H1 (cell line): ENCODE measurements around the gene ALK. TPM values are rescaled to one million over a fixed set of nuclear protein-coding genes. Genes with fewer than 3 reads are reported as not detected.

Experiments
- BRCA1 ChIP-seq: IDR thresholded peaks from 2 replicates; pipeline ENCODE4 v1.6.1; 2012; ENCODE audit warnings: low read depth, low read length, improper control_type of control experiment
- CBX8 ChIP-seq: fragments of 300-800, 300-1000 bp; sonication (generic); IDR thresholded peaks from 2 replicates; pipeline ENCODE4 v1.7.1; 2016; ENCODE audit warnings: low read depth, low read length, borderline replicate concordance
- GABPA ChIP-seq: IDR thresholded peaks from 2 replicates; pipeline ENCODE4 v1.6.1; 2011; ENCODE audit warnings: mild to moderate bottlenecking, low read length, moderate library complexity, borderline replicate concordance; ENCODE audit not compliant: insufficient read depth
- JUND ChIP-seq: IDR thresholded peaks from 2 replicates; pipeline ENCODE4 v1.6.1; 2011; ENCODE audit warnings: mild to moderate bottlenecking, improper control_type of control experiment, low read length
- POU5F1 ChIP-seq: IDR thresholded peaks from 2 replicates; pipeline ENCODE4 v1.6.1; 2011; ENCODE audit warnings: low read depth, mild to moderate bottlenecking, low read length, moderate library complexity
- SIN3A ChIP-seq, 2 experiments: IDR thresholded peaks in 1 of 2; conservative IDR thresholded peaks in 1 of 2; 2 replicates each; pipeline ENCODE4 v1.6.1; 2011 to 2012; ENCODE audit warnings: low read length in 2 of 2, improper control_type of control experiment in 1 of 2, low read depth in 1 of 2, mild to moderate bottlenecking in 1 of 2
- SIRT6 ChIP-seq: IDR thresholded peaks from one replicate; pipeline ENCODE4 v1.7.1; 2012; ENCODE audit warnings: low read length, inconsistent platforms
- SP2 ChIP-seq: IDR thresholded peaks from 2 replicates; pipeline ENCODE4 v1.6.1; 2012; ENCODE audit warnings: mild to moderate bottlenecking, low read length, inconsistent platforms
- SRF ChIP-seq: IDR thresholded peaks from 2 replicates; pipeline ENCODE4 v1.6.1; 2011; ENCODE audit warnings: mild to moderate bottlenecking, low read depth, low read length, moderate library complexity
- SUZ12 ChIP-seq: fragments of 200-600 bp; sonication (generic); IDR thresholded peaks from 2 replicates; pipeline ENCODE4 v1.6.1; 2012; ENCODE audit warnings: mild to moderate bottlenecking, inconsistent platforms, low read length, moderate library complexity, mixed read lengths
- polyA plus RNA-seq, 7 experiments: library from polyadenylated mRNA; depleted of rRNA in 3 of 7; stranded (reverse) in 5 of 7; unstranded in 2 of 7; fragments of >200 nt in 5 of 7; fragments of 200-250 nt in 2 of 7; gene quantifications; 1 replicate in 5 of 7; 2 replicates in 1 of 7; 4 replicates in 1 of 7; pipeline versions ENCODE4 v1.2.1 to v1.2.3, GENCODE V29; 2011 to 2013; ENCODE audit warnings: missing spikeins in 2 of 7, mixed read lengths in 2 of 7
- total RNA-seq: library from RNA; stranded (reverse); fragmentation: NEBNext Ultra II Directional; extraction: Animal tissue kit (Norgen Biotek cat#: 25700); gene quantifications from 2 replicates; pipeline ENCODE4 v1.2.1, GENCODE V29; 2021

ALK gene
- total and polyA plus RNA-seq, 2 of the 8 experiments (the other 6 are each of a cell fraction or from before 2014, with no cell fraction given) = 0.02 to 0.09 TPM

DNA sequence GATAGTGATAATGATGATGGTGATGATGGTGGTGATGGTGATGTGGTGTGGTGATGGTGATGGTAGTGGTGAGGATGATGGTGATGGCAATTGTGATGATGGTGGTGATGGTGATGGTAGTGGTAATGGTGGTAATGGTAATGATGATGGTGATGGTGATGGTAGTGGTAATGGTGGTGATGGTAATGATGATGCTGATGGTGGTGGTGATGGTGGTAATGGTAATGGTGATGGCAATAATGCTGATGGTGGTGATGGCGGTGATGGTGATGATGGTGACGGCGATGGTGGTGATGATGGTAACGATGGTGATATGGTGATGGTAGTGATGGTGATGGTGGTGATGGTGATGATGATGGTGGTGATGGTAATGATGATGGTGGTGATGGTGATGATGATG lies 45.0 kb downstream of the ALK start (continued):
- no peak for TF ChIP-seq BRCA1
- no peak for TF ChIP-seq SIN3A (conservative IDR thresholded peaks at IDR 0.05 in 1 of 2, IDR thresholded peaks at IDR 0.05 in 1 of 2; ENCODE audit: low read depth in 1 of 2, low read length in 2 of 2)
- TF ChIP-seq SUZ12 = no peak
- no peak for TF ChIP-seq CBX8
- TF ChIP-seq SIRT6 = no peak
- TF ChIP-seq SRF = no peak
- TF ChIP-seq SP2 = no peak
- no peak for TF ChIP-seq JUND
- TF ChIP-seq GABPA = no peak
- no peak for TF ChIP-seq POU5F1
